ENCODE measurements around the gene FAM83B. TPM values are rescaled to one million over a fixed set of nuclear protein-coding genes. Genes with fewer than 3 reads are reported as not detected.

The FAM83B gene
- total and polyA plus RNA-seq, 8 donors: 0.46 to 7.3 (median 1.6) TPM

DNA sequence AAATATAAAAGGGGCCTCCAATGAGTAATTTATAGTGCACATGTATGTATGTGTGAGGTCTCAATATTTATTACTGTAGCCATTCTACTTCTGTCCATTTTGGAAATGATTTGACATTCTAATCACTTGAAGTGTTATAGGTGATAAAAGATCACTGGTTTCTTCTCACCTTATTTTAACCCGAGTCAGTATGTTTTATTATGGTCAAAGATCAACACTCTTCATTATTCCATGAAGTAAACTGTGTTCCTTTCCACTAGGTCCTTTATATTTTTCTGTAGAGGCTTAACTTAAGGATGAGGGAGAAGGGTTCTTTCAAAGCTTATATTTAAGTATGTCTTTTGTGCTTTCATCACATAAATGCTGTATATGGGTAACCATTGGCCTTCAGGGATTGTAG is 47.2 kb downstream of the FAM83B start:
- Histone ChIP-seq H3K4me3 (no peak overlapping the region), H3K36me3 (no peaks in the 10 kb centered on the region), H3K9me3 (no peaks in the 10 kb centered on the region), H3K27ac (no peak overlapping the region), H3K4me1 (no peaks in the 10 kb centered on the region), H3K27me3 (peaks cover 0 to 4% (median 0%) of the 10 kb centered on the region in 4 donors)
- 72% methylated on average over 1 of the region's 1 CpG for WGBS, 2 donors
- DNase-seq (no peak), FAIRE-seq (no peak), ATAC-seq (no peak)
- intact Hi-C loops (cut with DNase I): no loop called here
- TF ChIP-seq, protein P1, sequence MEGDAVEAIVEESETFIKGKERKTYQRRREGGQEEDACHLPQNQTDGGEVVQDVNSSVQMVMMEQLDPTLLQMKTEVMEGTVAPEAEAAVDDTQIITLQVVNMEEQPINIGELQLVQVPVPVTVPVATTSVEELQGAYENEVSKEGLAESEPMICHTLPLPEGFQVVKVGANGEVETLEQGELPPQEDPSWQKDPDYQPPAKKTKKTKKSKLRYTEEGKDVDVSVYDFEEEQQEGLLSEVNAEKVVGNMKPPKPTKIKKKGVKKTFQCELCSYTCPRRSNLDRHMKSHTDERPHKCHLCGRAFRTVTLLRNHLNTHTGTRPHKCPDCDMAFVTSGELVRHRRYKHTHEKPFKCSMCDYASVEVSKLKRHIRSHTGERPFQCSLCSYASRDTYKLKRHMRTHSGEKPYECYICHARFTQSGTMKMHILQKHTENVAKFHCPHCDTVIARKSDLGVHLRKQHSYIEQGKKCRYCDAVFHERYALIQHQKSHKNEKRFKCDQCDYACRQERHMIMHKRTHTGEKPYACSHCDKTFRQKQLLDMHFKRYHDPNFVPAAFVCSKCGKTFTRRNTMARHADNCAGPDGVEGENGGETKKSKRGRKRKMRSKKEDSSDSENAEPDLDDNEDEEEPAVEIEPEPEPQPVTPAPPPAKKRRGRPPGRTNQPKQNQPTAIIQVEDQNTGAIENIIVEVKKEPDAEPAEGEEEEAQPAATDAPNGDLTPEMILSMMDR (IDR thresholded peaks at IDR 0.05): no peak

DNA sequence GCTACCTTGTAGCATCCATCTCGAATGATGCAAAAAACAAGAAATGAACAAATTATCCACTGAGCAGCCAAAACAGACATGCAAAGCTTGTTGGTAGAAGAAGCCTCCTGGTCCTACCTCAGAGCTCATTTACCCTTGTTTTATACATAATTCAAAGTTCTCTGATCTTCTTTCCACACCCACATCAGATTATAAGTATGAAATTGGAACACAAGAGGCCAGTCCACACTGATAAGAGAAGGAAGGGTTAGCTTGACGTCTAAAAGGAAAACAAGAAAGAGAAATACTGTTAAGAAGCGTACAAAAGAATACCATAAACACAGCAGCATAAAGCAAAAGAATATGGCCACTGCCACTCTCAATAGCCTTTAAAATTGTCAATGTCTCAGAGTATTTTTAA is 49.7 kb downstream of the FAM83B start:
- Histone ChIP-seq H3K4me3 (no peak overlapping the region), H3K27ac (no peak overlapping the region), H3K36me3 (no peaks in the 10 kb centered on the region), H3K27me3 (no peaks in the 10 kb centered on the region), H3K9me3 (no peaks in the 10 kb centered on the region), H3K4me1 (no peaks in the 10 kb centered on the region)
- WGBS, 2 donors: 70 to 77% methylated on average over 3 of the region's 3 CpGs
- no peak for ATAC-seq
- FAIRE-seq: no peak
- intact Hi-C loops (cut with DNase I): no loop called here
- TF ChIP-seq, protein P1 (IDR thresholded peaks at IDR 0.05): no peak
- no peak for DNase-seq

DNA sequence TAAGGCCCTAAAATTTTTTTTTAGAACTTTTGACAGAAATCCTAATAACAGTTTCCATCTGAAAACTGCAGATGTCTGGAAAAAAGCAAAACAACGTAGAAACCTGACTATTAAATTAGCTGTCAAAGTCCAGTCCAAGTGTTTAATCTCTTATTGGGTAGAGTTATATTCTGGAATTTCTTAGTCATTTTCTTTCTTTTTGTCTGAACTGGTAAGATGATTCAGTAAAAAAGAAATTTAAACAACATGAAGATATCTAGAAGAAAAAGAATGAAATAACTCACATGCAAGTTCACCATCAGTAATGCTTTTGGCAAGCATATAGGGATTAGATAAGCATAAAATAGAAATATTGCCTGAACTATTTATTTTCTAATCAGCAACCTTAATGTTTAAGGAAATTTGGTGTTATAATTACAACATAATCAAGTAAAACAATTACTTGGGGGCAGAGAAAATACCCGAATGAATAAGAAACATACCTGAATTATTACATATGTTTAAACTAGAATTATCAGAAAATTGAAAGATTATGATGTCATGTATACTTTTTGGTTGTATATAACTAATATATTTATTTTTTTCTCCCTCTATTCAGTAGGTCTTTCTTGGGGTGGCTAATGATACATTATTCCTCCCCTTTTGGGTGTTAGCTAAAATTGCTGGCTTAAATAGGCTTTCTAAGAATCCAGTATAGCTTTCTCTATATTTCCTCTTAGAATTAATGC is 51.1 kb downstream of the FAM83B start:
- Histone ChIP-seq H3K9me3 (no peaks in the 10 kb centered on the region), H3K4me3 (no peak overlapping the region), H3K36me3 (no peaks in the 10 kb centered on the region), H3K27me3 (no peaks in the 10 kb centered on the region), H3K4me1 (no peaks in the 10 kb centered on the region), H3K27ac (no peak overlapping the region)
- DNase-seq (no peak), FAIRE-seq (no peak), ATAC-seq (no peak)
- WGBS, 2 donors: 68 to 85% methylated on average over 2 of the region's 2 CpGs
- intact Hi-C loops (cut with DNase I): no loop called here
- TF ChIP-seq, protein P1 (IDR thresholded peaks at IDR 0.05): no peak

GRCh38 chr6:54898767-54899166 is 52.2 kb downstream of the FAM83B start:
- 89 to 90% methylated on average over 3 of the region's 3 CpGs for WGBS, 2 donors
- H3K9me3 ChIP-seq: no peaks in the 10 kb centered on the region
- no peak overlapping the region for H3K27ac ChIP-seq
- intact Hi-C loops (cut with DNase I): no loop called here
- no peaks in the 10 kb centered on the region for H3K27me3 ChIP-seq
- ATAC-seq: no peak
- DNase-seq: no peak
- no peak for FAIRE-seq
- H3K4me3 ChIP-seq: no peak overlapping the region
- H3K36me3 ChIP-seq: no peaks in the 10 kb centered on the region
- TF ChIP-seq, protein P1 (IDR thresholded peaks at IDR 0.05): no peak
- H3K4me1 ChIP-seq: no peaks in the 10 kb centered on the region

DNA sequence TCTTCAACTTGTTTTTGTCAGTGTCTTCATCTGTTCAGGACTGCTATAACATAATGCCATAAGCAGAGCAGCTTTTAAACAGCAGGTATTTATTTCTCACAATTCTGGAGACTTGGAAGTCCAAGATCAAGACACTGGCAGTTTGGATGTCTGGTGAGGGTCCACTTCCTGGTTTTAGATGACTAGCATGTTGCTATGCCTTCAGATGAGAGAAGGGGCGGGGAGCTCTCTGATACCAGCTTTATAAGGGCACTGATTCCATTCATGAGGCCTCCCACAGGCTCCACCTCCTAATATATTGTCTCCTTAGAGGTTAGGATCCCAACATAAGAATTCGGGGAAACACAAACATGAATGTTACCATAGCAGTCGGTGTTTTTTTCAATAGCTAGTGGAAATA is 52.9 kb downstream of the FAM83B start:
- WGBS, 2 donors: 92 to 97% methylated on average over 3 of the region's 3 CpGs
- intact Hi-C loops (cut with DNase I): no loop called here
- no peak for ATAC-seq

More for the DNA sequence above, 52.9 kb downstream of the FAM83B start:
- H3K27ac ChIP-seq: no peak overlapping the region
- no peaks in the 10 kb centered on the region for H3K36me3 ChIP-seq
- no peaks in the 10 kb centered on the region for H3K4me1 ChIP-seq
- TF ChIP-seq, protein P1 (IDR thresholded peaks at IDR 0.05): no peak
- H3K9me3 ChIP-seq: no peaks in the 10 kb centered on the region
- H3K4me3 ChIP-seq: no peak overlapping the region
- no peak for FAIRE-seq
- no peak for DNase-seq
- no peaks in the 10 kb centered on the region for H3K27me3 ChIP-seq
